Dedifferentiated amniotic fluid mesenchymal stem cell (primary cell): ENCODE results near the gene MPZL1.
"Not testable (repeated sequence)": the region's sequence is repeated elsewhere in the genome, so short reads cannot be mapped to it uniquely, and the experiment has no call there.

Experiments used
- DNase-seq: peaks from one replicate; pipeline ENCODE4 v3.0.0-alpha.2; 2016; ENCODE audit errors: extremely low spot score

MPZL1 gene

DNA sequence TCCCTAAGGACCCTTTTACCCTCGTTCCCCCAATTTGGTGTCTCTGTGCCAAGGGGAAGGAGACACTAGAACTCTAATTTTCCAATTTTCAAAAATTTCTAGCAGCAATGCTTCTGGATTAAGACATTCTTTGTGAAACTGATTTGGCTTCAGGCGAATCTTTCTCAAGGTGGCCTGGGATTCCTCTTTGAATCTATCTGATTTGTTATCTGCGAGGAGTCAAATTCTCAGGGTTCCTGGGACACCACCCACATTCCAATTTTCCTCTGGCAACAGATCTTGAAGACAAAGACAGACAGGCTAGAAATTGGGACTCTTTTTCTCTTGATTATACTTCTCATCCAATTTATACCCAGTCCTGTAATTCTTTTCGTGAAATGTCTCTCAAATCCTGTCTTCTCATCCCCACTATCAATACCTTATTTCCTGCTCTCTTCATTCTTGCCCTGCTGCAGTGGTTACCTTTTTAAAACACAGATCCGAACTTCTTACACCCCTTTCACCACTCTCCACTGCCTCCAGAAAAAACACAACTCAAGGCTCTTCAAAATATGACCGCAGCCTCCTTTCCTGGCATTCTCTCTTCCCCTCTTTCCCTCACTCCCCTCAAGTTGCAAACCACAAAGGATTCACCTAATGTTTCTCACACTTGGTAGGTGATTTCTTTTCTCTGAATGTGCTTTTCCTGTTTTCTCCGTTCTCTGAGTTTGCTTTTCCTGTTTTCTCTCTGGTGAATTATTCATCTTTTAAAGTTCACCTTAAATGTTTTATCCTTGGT, 2.7 kb upstream of the MPZL1 start:
- no peak for DNase-seq

GRCh38 chr1:167719715-167720421, 1.9 kb upstream of the MPZL1 start:
- not testable (repeated sequence) for DNase-seq

GRCh38 chr1:167720965-167721616, 691 bp upstream of the MPZL1 start:
- DNase-seq: peak; percentile 53

GRCh38 chr1:167722152-167722869, 529 bp downstream of the MPZL1 start:
- DNase-seq: no peak

- no peak for DNase-seq
These were observed 1.1 kb downstream of the MPZL1 start for GRCh38 chr1:167722870-167723251.

- DNase-seq: no peak
These were observed 2.0 kb downstream of the MPZL1 start for GRCh38 chr1:167723707-167724323.

DNA sequence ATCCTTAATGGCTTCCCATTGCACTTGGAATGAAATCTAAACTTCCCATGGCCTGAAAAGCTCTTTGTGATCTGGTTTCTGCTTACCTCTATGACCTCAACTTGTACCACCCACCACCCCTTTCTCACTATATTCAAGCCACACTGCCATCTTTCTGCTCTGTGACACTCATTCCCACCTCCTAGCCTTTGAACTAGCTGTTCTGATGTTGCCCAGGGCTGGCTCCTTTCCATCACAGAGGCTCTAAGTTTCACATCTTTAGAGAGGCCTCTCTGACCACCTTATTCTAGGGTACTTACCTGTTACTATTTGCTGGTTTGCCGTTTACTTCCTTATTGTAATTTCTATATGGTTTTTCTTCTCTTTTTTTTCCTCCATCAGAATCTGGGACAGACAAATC, 4.2 kb downstream of the MPZL1 start:
- no peak for DNase-seq

DNA sequence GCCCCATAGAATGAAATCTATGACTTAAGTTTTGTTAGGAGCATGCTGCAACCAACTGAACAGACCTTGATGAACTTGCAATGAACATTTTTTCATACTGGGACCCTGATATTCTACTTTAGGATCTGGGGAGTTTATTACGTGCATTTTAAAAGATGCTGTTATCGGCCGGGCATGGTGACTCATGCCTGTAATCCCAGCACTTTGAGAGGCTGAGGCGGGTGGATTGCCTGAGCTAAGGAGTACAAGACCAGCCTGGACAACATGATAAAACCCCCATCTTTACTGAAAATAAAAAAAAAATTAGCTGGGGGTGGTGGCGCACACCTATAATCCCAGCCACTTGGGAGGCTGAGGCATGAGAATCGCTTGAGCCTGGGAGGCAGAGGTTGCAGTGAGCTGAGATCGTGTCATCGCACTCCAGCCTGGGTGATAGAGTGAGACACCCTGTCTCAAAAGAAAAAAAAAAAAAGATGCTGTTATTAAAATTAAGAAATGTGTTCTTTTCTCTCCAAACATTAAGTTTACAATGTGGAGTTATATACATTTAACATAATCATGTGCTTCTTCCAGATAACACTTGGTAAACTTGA, 7.1 kb downstream of the MPZL1 start:
- DNase-seq: no peak

- no peak for DNase-seq
These were observed 12.4 kb downstream of the MPZL1 start for GRCh38 chr1:167734227-167734626.

DNA sequence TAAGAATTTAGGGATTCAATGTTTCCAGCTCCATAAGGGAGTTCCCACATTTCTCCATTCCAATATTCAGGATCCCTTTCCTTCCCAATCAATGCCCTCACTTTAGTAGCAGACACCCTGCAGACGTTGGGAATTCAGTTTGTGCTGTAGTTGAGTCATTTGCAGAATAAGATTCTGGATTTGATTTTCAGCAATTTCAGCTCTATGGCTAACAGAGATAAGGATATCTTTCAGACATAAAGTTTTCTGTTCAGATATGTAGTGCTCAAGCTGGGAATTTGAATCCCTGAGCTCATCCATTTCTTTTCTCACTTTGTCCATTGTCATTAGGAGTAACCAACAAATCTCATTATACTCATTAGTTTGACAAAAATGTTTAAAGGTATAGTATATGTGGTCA, 13.1 kb downstream of the MPZL1 start:
- DNase-seq: no peak

- no peak for DNase-seq
These were observed 15.4 kb downstream of the MPZL1 start for GRCh38 chr1:167737169-167737568.

DNA sequence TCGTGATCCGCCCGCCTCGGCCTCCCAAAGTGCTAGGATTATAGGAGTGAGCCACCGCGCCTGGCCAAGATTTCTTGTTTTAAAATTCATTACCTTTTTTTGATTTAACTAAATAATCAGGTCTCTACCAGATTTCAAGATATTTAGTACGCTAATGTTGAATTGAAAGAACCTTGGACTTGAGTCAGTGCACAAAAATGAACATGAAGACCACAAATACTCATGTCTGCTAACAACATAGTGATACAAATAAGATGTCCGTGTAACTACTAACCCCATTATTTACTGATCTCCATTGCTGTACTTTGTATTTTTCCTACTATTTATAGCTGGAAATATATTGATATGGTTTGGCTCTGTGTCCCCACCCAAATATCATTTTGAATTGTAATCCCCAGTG, 16.4 kb downstream of the MPZL1 start:
- DNase-seq: no peak

- DNase-seq: no peak
These were observed 18.0 kb downstream of the MPZL1 start for GRCh38 chr1:167739752-167740151.

DNA sequence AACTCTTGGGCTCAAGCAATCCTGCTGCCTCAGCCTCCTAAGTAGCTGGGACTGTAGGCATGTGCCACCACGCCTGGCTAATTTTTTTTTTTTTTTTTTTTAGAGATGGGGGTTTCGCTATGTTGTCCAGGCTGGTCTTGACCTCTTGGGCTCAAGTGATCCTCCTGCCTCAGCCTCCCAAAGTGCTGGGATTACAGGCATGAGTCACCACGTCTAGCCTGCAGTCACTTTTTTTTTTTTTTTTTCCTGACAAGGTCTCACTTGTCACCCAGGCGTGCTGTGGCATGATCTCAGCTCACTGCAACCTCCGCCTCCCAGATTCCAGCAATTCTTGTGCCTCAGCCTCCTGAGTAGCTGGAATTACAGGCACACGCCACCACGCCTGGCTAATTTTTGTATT, 19.3 kb downstream of the MPZL1 start:
- not testable (repeated sequence) for DNase-seq

GRCh38 chr1:167742392-167743057, 20.7 kb downstream of the MPZL1 start:
- DNase-seq: not testable (repeated sequence)

DNA sequence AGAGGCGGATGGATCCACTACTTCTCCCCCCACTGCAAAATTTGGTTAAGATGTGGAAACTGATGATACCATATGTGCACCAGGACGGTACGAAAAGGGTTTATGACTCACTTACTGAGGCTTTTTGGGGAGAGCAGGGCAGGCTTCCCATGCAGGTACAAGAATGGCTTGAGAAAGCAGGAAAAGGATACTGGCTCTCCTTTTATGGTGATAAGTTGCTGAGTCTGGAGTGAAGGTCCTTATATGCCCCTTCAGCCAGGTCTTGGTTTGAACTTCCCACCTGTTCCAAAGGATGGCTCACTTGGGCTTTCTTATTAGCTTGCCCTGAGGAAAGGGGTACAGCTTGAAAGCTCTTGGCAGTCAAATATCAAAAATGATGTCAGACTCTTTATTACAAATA, 23.1 kb downstream of the MPZL1 start:
- DNase-seq: no peak

DNA sequence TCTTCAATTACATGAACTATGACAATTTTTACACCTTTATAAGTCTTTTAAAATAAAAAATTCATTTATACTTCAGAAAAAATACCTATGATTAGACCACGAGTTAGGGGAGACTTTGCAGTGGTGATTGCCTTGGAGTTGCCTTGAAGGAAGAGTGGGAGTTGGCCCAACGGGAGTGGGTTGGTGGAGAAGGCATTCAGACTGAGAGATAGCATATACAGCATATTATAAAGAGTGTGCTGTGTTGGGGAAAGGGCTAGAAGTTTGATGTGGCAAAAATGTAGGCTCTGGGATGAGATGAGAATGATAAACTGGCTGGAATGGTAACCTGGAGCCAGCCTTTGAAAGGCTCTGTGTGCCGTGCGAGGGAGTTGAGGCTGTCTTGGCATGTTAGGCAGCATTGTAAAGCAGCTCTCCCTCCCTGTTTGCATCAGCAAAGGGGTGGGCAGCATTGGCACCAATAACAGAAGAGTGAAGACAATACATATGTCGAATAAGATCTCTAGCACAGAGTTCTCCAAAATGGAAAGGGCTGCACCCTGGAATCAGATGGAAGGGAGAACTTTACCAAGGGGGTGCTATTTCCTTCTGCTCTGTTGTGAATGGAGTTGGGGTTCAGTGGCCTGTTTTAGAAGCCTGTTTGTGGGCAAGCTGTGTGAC, 24.4 kb downstream of the MPZL1 start:
- DNase-seq: no peak

- no peak for DNase-seq
These were observed 25.3 kb downstream of the MPZL1 start for GRCh38 chr1:167746988-167747655.

DNA sequence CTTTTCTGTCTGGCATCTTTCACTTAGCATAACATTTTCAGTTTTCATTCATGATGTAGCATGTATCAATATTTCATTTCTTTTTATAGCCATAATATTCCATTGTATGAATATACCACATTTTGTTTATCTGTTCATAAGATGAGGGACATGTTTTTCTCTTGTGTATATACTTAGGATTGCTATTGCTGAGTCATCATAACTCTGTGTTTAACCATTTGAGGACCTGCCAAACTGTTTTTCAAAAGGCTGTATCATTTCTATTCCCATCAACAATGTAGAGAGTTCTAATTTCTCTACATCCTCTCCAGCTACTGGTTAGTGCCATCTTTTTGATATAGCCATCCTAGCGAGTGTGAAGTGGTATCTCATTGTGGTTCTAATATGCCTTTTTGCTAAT, 26.2 kb downstream of the MPZL1 start:
- no peak for DNase-seq

DNA sequence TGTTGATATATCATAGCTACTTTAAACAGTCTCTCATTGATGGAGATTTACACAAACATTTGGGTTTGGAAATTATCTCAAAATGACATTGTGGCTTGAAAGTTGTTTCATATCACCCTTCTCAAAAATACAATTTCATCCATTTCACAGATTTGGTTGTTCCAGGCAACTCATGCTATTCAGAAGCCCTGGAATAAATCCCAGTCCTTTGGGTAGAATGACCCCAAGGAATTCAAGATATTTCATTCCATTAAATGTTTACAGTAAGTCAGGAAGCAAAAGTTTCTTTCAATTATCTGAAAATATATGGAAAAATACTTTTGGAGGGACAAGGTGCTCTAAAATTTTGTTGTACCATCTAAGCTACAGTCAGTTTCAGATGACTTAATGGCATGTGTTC, 27.1 kb downstream of the MPZL1 start:
- peak; percentile 36 for DNase-seq
